Measurements from ENCODE around the gene TMEM97.

- TF ChIP-seq CTCF (IDR thresholded peaks at IDR 0.05) (no peak), POLR2A (IDR thresholded peaks at IDR 0.05) (no peak), EP300 (IDR thresholded peaks at IDR 0.05) (no peak)
Observed at GRCh38 chr17:28327031-28327607, 8.1 kb downstream of the TMEM97 start.

Data from ovary (tissue), 3 donors.